GM13977 (cell line): Measurements from ENCODE around the gene TRIO.

Experiments used
- DNase-seq: peaks from one replicate; pipeline ENCODE4 v3.0.0; 2012; ENCODE audit warnings: low spot score
- in situ Hi-C: fragments of 300-500 bp; cut with MboI; formaldehyde crosslinking; loops from one replicate; pipeline ENCODE4 v1.12.0; 2022; ENCODE audit warnings: low sequenced_read_pairs, low pct_unique_long_range_greater_than_20kb, mixed read lengths, inconsistent platforms; ENCODE audit not compliant: unreplicated experiment
- TF ChIP-seq, protein P1 (sequence below): IDR thresholded peaks from 2 replicates; pipeline ENCODE4 v1.5.1; 2012; ENCODE audit warnings: mild to moderate bottlenecking, control low read depth; ENCODE audit not compliant: insufficient read depth; ENCODE audit errors: extremely low read depth, missing control alignments

TRIO gene

GRCh38 chr5:14112998-14113652 is 30.0 kb upstream of the TRIO start:
- in situ Hi-C loops, result loop anchor here (25.0 kb wide), 1 partner anchor 549 kb away; the partner anchor contains the start of gene OTULIN
- no peak for DNase-seq
- TF ChIP-seq, protein P1, sequence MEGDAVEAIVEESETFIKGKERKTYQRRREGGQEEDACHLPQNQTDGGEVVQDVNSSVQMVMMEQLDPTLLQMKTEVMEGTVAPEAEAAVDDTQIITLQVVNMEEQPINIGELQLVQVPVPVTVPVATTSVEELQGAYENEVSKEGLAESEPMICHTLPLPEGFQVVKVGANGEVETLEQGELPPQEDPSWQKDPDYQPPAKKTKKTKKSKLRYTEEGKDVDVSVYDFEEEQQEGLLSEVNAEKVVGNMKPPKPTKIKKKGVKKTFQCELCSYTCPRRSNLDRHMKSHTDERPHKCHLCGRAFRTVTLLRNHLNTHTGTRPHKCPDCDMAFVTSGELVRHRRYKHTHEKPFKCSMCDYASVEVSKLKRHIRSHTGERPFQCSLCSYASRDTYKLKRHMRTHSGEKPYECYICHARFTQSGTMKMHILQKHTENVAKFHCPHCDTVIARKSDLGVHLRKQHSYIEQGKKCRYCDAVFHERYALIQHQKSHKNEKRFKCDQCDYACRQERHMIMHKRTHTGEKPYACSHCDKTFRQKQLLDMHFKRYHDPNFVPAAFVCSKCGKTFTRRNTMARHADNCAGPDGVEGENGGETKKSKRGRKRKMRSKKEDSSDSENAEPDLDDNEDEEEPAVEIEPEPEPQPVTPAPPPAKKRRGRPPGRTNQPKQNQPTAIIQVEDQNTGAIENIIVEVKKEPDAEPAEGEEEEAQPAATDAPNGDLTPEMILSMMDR, result no peak

DNA sequence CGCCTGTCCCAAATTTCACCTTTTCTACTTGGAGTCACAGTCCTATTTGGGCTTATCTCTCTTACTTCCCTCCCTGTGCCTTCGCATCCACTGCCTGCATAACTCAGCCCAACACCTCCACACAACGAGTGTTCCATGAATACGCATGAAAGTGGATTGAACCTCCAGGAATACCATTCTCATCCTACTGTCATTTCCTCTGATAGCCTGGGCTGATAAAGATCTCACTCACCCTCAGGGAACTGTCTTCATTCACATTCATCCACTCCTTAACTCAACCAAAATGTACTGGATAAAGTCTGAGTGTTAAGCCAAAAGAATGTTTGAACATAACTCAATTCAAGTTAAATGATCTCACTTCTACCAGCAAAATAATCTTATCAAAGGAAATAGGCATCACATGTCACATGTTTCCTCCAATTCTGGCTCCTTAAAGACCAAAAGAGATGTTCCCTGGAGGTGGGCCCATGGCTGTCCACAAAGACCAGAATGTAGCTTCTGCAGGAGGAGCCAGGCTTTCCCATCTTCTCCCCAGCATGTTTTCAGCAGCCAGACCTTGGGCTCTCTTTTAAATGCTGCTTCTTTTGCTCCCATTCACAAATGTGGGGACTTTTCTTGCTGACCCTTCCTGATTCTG is 28.4 kb upstream of the TRIO start:
- in situ Hi-C loops, result loop anchor here (25.0 kb wide), 1 partner anchor 548 kb away; the partner anchor contains the start of gene OTULIN
- DNase-seq, result no peak
- TF ChIP-seq, protein P1, result no peak

GRCh38 chr5:14115323-14115895 is 27.7 kb upstream of the TRIO start:
- in situ Hi-C loops, result loop anchor here (25.0 kb wide), 1 partner anchor 547 kb away; the partner anchor contains the start of gene OTULIN
- DNase-seq, result no peak
- TF ChIP-seq, protein P1, result no peak

DNA sequence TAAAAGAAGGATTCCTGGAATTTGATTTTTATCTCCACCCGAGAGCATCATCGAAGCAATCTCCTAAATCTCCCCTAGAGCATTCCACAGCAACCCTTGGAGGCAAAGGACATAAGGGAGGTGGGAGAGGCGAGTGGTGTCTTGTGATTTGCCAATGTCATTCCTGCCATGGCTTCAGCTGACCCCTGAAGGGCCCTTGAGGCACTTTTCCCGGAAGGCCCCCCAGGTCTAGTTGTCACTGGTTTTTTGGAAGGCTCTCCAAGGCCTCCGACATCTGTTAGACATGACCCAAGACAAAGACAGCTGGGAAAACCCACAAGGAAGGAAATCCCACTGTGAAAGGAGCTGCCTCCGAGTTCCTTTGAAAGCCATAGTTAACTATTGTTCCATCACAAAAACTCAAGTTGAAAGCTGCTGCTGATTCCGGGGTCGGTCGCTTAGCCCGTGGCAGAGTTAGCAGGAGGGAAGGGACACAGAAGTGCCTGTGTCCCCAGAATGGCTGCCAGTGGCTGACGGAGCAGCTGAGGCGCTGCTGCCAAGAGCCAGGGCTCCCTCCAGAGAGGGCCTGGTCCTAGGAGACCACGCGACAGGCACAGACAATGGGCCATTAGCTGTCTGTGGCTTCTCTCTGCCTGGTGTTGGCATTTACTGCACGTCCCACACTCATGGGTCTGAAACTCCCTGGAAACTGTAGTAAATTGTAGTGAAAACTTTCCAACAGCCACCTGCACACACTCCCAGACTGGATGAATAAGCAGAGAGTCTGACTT is 24.4 kb upstream of the TRIO start:
- TF ChIP-seq, protein P1, result no peak
- DNase-seq, result no peak
- in situ Hi-C loops, result loop anchor here (25.0 kb wide), 1 partner anchor 544 kb away; the partner anchor contains the start of gene OTULIN

DNA sequence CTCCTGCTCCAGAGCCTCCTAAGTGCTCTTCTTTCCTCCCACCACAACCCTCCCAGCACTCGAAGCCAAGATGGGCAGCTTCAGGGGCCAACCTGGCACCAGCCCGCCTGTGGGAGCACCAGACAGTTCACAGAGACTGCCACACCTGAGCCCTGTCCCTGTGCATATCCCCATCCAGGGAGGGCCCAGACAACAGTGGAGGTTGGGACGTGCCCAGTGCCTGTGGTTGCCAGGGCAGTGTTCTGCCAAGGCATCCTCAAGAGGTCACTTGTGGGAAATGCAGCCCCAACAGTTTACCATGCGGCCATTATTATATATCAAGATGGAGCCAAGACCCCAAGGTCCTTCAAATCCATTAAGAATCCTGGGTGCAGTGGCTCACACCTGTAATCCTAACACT is 23.0 kb upstream of the TRIO start:
- DNase-seq, result no peak
- TF ChIP-seq, protein P1, result no peak
- in situ Hi-C loops, result loop anchor here (25.0 kb wide), 1 partner anchor 542 kb away; the partner anchor contains the start of gene OTULIN

GRCh38 chr5:14121552-14121951 is 21.6 kb upstream of the TRIO start:
- DNase-seq, result no peak
- TF ChIP-seq, protein P1, result no peak
- in situ Hi-C loops, result loop anchor here (25.0 kb wide), 1 partner anchor 541 kb away; the partner anchor contains the start of gene OTULIN
